Hindlimb muscle (tissue), 1 donor: ENCODE results near the gene LCTL. TPM values are rescaled to one million over a fixed set of nuclear protein-coding genes. Genes with fewer than 3 reads are reported as not detected.
A peak's percentile ranks its signal among the peaks of the same experiment; 100 is the strongest.
"Not testable (repeated sequence)": the region's sequence is repeated elsewhere in the genome, so short reads cannot be mapped to it uniquely, and the experiment has no call there.

ENCODE experiments used
- DNase-seq: peaks from one replicate; pipeline ENCODE4 v3.0.0-alpha.2; 2013
- polyA plus RNA-seq: library from polyadenylated mRNA; unstranded; fragments of 120-200 nt; gene quantifications from one replicate; pipeline ENCODE4 v1.2.1, GENCODE V29; 2013; ENCODE audit not compliant: insufficient read length

The LCTL gene
- polyA plus RNA-seq, 1 donor, result 0.13 TPM

DNA sequence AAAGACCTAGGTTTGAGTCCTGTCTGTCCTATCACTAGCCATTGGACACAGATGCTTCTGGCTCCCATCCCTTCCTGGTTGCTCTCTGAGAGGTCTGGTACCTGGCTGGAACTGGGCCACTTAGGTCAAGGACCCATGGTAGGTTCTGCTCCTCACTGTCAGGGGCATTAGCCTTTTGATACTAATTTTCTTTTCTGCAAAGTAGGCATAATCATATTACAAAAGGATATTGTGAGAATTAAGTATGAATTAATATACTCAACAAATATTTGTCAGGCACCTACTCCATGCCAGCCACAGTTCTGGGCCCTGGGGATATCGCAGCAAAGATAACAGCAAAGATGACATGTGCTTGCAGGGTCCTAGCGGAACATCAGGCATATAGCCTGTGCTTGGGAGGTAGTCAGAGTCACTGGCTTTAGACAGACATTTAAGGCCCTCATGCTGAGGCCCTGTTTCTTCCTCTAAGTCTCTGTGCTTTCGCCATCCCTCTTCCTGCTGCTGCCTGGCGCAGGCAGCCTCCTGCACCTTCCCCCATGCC, 25.6 kb upstream of the LCTL start:
- DNase-seq, result no peak

DNA sequence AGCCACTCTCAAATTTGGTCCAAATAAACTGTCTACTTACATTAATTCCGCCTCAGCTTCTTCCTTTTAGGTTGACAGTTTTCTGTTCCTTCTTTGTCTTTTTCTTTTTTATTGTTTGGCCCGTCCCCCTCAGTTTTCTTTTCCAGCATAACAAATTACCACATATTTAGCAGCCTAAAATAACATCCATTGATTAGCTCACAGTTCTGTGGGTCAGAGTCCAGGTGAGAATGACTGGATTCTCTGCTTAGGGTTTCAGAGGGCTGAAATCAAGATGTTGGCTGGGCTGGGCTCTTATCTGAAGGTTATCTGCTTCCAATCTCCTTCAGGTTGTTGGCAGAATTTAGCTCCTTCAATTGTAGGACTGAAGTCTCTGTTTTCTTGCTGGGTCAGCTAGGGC, 24.6 kb upstream of the LCTL start:
- no peak for DNase-seq

DNA sequence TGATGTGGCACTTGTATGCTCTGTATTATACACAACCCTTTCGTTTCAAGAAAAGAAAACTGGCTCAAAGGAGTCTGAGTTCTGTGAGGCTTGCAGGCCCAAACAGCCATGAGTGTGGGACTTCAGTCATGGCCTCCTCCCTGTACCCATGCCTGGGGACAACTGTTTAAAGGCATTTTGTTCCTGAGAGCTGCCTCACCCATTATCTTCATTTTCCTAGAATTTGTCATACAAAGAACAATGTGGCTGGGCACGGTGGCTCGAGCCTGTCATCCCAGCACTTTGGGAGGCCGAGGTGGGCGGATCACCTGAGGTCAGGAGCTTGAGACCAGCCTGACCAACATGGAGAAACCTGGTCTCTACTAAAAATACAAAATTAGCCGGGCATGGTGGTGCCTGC, 23.6 kb upstream of the LCTL start:
- not testable (repeated sequence) for DNase-seq

DNA sequence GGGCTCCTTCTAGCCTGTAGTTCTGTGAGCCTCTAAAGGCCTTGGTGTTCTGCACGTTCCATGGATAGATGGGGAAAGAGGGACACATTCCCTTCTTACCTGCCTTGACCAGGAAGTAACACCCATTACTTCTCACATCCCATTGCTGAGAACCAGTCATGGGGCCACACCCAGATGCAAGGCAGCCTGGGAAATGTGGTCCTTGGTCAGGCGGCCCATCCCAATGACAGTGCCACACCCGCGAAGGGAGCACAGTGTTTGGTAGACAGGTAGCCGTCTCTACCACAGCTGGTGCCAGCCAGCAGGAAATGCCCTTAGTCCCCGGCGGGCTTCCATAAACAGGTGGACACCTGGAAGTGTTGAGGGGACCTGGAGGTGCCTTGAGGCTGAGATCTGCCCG, 23.2 kb upstream of the LCTL start:
- DNase-seq, result no peak

DNA sequence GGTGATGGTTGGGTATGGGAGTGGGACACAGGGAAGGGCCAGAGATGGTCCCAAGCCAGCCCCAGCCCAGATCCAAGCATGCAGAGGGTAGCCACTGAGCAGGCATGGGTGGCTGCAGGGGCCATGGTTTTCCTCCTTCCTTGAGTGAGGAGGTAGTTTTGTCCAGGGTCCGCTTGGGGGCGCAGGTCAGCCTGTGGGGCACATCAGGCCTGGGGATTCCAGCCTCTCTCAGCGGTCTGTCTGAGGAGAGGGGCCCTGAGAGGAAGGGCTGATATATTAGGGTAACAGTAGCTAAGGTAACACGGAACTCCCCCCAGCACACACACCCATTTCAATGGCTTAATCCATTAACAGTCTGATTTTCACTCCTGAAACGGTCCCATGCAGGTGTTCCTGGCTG, 22.7 kb upstream of the LCTL start:
- DNase-seq, result no peak

DNA sequence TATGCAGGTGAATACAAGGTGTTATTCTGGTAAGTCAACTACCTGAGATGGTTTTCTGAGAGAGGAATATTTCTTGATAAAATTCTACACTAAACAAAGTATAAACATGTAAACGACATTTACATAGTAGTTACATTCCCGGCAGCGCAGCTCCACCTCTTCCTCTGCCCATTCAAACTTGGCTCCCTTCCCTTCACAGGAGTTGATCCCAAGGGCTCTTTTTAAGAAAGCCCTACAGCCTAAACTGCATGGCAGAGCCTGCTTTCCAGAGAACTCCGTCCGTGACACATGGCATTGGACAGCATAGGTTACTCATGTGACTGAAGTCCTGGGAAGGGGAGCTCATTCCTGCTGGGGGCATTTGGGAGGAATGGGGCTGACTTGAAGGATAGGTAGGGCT, 22.0 kb upstream of the LCTL start:
- DNase-seq, result no peak

DNA sequence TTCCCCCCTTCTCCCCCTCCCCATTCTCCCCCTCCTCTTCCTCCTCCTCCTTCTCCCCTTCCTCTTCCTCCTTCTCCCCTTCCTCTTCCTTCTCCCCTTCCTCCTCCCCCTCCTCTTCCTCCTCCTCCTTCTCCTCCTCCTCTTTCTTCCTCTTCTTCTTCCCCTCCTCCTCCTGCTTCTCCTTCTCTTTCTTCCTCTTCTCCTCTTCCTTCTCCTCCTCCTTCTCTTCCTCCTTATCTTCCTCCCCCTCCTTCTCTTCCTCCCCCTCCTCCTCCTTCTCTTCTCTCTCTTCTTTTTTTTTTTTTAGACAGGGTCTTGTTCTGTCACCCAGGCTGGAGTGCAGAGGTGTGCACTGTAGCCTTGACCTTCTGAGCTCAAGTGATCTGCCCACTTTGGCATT, 21.2 kb upstream of the LCTL start:
- DNase-seq, result no peak

DNA sequence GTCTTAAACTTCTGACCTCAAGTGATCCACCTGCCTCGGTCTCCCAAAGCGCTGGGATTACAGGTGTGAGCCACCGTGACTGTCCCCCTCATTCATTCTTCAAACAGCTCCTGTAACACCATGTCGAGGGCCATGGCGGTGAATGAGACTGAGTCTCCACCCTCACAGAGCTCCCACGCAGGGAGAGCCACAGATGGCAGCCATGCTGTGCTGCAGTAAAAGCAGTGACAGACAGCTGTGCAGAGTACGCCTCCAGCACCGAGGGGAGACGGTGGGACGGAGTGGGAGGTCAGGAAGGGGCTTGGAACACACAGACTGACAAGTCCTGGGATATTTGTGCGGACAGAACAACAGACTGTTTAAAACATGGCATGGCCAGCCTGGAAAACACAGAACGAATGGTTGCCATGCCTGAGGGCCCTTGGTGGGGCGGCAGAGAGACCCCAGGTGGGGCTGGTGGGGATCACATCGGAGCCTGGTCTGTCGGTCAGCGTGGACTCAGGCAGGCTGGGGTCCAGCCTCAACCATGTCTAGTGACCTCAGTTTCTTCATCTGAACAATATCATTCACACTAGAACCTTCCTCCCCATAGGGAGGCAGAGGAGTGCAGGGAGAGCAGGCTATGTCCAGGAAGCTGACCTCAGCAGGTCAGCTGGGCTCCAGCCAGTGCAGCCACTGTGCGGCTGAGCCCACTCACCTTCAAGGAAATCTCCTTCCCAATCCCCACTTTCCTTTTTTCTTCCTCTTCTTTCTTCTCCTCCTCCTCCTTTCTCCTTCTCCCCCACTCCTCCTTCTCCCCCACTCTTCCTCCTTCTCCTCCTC, 20.6 kb upstream of the LCTL start:
- DNase-seq, result no peak

DNA sequence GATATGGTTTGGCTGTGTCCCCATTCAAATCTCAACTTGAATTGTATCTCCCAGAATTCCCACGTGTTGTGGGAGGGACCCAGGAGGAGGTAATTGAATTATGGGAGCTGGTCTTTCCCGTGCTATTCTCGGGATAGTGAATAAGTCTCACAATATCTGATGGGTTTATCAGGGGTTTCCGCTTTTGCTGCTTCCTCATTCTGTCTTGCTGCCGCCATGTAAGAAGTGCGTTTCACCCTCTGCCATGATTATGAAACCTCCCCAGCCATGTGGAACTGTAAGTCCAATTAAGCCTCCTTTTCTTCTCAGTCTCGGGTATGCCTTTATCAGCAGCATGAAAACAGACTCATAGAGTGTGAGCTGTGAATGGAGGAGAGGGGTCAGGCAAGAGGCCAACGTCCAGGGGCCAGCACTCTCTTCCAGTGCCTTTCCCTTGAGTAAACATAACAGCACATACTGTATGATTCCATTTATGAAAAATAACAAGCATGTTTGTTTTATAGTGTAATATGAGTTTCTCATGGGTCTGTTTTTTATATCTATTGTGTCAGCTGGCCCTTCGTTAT, 16.3 kb upstream of the LCTL start:
- no peak for DNase-seq

DNA sequence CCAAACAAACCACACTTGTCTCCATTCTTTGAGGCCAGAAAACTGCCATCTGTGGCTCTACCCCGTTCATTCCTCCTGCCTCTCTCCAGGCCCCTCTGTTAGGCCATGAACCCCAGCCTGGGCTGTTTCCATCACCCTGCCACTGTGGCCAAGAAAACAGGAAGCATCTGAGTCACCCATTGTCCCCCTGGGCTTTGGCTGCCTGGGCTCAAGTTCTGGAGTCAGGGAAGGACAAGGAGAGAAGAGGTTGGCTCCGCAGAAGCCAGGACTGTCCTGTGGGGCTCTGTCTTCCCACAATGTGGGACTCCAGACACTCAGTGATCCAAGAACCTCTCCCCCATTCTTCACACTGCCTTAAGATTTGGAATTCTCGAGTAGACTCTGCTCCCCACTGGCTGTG, 14.8 kb upstream of the LCTL start:
- DNase-seq, result no peak

DNA sequence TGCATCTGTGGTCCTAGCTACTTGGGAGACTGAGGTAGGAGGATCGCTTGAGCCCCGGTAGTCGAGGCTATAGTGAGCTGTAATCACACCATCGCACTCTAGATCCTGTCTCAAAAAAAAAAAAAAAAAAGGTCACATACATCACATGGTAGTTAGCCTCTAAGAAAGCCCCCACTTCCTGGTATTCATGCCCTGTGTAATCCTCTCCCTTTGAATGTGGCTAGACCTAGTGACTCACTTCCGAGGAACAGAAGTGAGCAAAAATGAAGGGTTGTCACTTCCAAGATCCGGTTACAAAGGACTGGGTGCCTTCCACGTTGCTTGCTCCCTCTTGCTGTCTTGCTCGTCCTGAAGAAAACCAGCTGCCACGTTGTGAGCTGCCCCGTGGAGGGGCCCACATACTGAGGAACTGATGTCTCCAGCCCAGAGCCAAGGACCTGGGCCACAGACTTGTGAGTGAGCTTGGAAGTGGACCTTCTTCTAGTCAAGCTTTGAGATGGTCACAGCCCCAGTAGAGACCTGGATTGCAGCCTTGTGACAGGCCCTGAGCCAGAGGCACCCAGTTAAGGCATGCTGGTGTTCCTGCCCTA, 12.6 kb upstream of the LCTL start:
- no peak for DNase-seq

DNA sequence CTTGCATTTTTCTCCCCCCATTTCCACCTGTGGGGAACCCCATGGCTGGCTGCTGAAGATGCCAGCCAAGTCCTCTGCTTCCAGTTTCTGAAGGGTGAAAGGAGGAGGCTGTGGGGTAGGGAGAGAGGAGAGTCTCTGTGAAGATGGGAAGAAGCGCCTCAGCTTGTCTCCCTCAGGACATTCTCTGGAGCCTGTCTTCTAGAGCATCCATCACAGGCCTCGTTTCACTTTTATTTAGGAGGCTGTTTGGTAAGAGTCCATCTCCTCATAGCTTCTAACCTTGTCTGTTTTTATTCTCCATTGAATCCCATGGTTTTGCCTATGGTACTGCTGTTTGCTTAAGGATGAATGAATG, 8.8 kb upstream of the LCTL start:
- DNase-seq, result peak; percentile 50

DNA sequence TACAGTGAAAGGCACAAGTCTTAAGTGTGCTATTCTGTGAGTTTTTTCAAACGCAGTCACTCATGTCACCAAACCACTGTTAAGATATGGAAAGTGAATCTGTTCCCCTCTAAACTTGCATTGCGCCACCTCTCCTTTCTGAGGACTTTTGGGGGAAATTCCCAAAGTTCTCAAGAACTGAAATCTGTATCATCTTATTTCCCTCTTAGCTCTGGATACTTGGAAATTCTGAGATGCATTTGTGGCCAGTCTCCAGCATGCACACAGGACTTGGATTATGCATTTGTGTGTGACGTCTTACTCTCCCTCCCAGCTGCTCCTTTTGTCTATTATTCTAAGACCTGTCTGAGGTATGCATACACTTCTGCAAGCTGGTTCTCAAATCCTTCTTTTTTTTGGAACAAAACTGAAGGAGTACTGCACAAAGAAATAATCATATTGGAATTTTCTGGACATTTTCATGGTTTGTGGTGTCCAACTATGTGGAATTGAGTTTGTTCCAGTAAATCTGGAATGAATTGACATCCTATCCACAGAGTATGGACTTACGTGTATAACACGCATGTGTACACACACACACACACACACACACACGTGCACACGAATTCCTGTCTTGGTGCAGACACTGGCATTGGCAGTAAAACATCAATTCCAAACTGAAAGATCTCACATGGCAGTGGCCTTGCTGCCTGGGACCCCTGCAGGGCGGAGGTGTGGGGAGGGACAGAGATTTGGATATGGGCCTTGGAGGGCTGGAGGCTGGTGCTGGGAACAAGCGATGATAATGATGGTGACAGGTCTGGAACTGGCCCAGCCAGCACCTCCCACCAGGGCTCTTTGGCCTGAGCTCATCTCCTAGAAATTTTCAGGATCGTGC, 8.2 kb upstream of the LCTL start:
- peak; percentile 87 for DNase-seq

DNA sequence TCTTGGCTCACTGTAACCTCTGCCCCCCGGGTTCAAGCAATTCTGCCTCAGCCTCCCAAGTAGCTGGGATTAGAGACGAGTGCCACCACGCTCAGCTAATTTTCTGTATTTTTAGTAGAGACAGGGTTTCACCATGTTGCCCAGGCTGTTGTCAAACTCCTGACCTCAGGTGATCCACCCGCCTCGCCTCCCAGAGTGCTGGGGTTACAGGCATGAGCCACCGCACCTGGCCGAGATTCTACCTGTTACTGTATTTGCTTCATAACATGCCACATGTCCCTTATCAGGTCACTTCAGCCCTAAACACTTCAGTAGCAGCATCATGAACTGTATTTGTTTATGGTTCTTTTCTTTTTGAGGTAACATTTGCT, 7.5 kb upstream of the LCTL start:
- no peak for DNase-seq

DNA sequence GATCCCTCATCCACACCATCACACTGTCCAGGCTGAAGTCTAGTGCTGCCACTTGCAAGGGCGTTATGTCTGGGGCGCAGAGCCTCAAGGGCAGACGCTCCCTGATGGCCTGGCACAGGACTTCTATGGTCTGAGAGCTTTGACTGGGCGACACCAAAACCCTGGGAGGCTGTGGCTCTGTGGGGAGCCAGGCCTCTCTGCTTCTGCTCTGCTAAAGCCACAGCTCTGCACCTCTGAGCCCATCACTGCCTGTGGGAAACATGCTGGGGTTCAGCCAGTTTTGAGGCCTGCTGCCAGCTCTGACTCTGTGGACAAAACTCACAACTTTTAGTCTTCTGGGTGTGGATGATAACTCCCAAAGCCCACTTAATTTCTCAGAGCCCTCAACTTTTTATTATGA, 6.3 kb upstream of the LCTL start:
- DNase-seq, result no peak

DNA sequence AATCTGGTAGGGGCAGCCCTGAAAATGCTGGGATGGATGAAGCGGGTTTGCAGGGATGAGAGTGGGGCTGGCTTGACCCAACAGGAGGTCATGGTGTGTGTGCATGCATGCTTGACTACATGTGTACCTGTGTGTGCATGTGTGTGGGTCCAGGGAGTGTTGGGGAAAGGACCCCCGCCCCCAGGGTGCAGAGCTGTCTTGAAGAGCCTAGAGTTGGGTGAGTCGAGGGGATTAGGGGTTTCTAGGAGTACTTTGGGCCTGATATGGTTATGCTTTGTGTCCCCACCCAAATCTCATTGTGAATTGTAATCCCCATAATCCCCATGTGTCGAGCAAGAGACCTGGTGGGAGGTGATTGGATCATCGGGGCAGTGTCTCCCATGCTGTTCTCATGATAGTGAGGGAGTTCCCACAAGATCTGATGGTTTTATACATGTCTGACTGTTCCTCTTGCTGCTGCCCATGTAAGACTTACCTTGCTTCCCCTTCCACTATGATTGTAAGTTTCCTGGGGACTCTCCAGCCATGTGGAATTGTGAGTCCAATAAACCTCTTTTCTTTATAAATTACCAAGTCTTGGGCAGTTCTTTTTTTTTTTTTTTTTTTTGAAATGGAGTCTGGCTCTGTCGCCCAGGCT, 5.2 kb upstream of the LCTL start:
- DNase-seq, result no peak

DNA sequence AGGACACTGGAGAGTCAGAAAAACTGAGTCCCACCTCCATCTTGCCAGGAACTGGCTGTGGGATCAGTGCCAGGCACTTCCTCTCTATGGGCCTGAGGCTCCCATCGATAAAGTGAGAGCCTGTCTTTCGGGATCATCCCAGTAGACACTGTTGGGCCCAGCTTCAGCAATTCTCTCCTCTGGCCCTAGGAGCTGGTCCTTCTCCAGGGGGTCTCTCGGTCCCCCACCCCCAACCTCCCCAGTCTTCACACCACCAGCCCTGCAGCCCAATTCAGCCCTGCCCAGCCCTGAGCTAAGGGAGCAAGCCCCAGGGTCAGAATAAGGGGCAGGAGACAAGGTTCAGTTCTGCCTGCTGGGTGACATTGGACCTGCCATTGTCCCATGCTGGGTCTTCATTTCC, 4.5 kb upstream of the LCTL start:
- no peak for DNase-seq

DNA sequence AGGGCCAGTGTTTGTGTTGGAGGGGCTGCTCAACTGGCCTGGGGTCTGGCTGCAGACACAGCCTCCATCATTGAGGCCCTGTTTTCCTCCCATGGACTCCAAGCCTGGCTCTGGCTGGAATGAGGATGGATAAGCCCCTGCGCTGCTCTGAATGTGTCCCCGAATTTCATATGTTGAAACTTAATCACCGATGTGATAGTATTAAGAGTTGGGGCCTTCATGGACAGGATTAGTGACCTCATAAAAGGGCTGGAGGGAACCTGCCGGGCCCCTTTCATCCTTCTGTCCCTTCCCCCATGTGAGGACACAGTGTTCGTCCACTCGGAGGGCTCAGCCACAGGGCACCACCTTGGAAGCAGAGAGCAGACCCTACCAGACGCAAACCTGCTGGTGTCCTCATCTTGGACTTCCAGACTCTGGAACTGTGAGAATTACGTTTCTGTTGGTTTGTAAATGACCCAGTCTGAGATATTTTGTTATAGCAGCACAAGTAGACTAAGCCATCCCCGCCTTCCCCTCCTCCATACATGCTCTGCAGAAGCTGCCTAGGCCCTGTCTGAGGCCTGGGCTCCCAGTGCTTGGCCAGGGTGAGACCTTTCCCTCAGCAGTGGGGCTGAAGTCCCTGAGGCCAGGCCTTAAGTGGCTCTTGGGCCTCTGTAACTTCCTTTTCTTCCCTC, 3.8 kb upstream of the LCTL start:
- DNase-seq, result no peak

DNA sequence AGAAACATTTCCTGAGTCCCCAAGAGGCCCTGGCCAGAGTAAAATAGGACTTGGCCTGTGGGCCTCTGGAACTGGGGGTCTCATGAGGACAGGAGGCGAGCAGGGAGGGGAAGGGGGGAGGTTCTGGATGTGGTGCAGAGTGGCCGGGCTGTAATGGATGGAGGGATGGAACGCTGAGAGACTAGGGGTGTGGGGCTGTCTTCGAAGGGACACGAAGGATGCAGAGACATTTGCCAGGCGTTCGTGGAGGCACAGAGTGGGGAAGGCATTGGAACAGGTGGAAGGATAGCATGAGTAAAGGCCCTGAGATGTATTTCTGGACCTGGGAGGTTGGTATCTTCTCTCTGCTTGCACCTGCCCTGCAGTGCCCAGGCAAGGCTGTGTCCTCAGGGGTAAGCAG, 2.1 kb upstream of the LCTL start:
- no peak for DNase-seq

DNA sequence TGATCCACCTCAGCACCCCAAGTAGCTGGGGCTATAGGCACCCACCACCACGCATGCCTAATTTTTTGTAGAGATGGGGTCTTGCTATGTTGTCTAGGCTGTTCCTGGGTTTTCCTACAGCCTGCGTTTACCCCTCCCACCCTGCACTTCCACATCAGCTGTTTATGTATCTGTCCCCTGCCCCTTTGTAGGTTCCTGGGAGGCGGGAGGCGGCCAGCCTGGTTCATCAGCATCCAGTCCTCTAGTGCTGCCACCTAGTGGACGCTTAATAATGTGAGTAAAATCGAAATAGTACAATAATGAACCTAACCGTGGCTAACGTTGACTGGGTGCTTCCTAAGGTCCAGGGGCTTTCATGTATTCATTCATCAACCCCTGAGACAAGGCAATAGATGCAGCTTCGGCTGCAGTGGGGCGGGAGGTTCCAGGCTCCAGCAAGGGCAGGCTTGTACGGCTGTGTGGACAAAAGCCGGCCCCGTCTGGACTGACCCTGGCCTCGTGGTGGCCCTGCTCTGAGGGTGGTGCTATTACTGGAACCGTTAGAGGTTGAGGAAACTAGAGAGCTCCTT, 1.2 kb upstream of the LCTL start:
- peak; percentile 66 for DNase-seq

DNA sequence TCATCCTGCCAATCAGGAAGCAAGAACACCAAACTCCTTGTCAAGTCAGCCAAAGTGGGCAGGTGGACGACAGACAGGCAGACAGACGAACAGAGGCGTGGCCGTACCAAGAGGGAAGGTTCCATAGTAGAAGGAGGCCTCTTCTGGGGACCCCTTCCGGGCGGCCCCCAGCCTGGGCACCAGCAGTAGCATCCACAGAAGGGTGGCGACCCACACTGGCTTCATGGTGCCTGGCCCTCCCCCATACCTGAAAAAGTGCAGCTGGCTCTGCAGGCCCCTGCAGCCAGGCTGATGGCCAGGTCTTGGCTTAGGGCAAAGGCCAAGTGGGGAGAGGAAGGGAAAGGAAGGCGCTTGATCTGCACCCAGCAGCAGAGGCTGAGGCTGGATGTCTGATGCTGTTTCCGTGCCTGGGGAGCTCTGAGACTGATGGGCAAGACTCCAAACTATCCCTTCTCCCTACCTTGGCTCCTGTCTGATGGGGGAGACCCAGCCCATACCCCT, 607 bp downstream of the LCTL start:
- no peak for DNase-seq
